DOHH2 (cell line): Measurements from ENCODE around the gene BST2.

Experiments
- EZH2phosphoT487 ChIP-seq: fragments of 200-600 bp; sonication (generic); IDR thresholded peaks from 2 replicates; pipeline ENCODE4 v1.6.1; 2017; ENCODE audit warnings: borderline replicate concordance, mild to moderate bottlenecking, antibody characterized with exemption, low read length, moderate library complexity, mixed read lengths
- TF ChIP-seq, protein P1 (sequence below): fragments of 200-600 bp; sonication (generic); IDR thresholded peaks from one replicate; pipeline ENCODE4 v1.5.1; 2014; ENCODE audit warnings: antibody characterized with exemption, mild to moderate bottlenecking, low read depth, low read length; ENCODE audit not compliant: poor library complexity, severe bottlenecking

DNA sequence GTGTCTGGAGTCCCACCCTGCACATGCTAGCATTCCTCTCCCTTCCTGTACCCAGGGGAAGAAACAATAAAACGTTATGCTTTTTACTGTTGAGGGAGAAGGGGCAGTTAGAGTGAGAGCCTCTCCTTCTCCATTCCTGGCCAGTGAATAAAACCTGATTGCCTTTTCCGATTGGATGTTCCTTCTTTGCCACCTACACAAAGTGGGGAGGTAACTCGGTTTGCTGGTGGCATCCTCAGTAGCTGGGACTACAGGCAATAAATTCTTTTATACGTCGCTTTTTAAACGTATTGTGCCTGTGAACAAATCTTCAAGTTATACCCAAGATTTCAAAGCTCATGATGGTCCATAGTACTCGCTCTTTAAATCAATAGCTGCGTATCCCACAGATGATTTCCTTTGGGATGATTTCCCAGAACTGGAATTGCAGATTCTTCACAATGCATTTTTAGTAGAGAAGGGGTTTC is 13.8 kb upstream of the BST2 start:
- TF ChIP-seq, protein P1, sequence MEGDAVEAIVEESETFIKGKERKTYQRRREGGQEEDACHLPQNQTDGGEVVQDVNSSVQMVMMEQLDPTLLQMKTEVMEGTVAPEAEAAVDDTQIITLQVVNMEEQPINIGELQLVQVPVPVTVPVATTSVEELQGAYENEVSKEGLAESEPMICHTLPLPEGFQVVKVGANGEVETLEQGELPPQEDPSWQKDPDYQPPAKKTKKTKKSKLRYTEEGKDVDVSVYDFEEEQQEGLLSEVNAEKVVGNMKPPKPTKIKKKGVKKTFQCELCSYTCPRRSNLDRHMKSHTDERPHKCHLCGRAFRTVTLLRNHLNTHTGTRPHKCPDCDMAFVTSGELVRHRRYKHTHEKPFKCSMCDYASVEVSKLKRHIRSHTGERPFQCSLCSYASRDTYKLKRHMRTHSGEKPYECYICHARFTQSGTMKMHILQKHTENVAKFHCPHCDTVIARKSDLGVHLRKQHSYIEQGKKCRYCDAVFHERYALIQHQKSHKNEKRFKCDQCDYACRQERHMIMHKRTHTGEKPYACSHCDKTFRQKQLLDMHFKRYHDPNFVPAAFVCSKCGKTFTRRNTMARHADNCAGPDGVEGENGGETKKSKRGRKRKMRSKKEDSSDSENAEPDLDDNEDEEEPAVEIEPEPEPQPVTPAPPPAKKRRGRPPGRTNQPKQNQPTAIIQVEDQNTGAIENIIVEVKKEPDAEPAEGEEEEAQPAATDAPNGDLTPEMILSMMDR: no peak
- TF ChIP-seq EZH2phosphoT487: no peak
